GM21360 (cell line): ENCODE data around the gene TMEFF1.
A peak's percentile ranks its signal among the peaks of the same experiment; 100 is the strongest.

Experiments
- ATAC-seq: cut with Tn5 transposase; IDR thresholded peaks from one replicate; pipeline ENCODE4 v1.9.1; 2021; ENCODE audit warnings: mild to moderate bottlenecking, moderate library complexity; ENCODE audit not compliant: unreplicated experiment

TMEFF1 gene

DNA sequence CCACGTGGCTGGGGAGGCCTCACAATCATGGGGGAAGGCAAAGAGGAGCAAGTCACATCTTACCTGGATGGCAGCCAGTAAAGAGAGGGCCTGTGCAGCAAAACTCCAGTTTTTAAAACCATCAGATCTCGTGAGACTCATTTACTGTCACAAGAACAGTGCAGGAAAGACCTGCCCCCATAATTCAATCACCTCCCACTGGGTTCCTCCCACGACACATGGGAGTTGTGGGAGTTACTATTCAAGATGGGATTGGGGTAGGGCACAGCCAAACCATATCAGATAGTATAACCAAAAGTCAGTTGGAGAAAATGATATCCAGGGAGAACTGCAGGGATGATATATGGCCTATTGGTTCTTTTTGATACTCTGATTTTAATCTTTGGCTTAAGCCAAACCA lies 94.9 kb downstream of the TMEFF1 start:
- ATAC-seq, result no peak

DNA sequence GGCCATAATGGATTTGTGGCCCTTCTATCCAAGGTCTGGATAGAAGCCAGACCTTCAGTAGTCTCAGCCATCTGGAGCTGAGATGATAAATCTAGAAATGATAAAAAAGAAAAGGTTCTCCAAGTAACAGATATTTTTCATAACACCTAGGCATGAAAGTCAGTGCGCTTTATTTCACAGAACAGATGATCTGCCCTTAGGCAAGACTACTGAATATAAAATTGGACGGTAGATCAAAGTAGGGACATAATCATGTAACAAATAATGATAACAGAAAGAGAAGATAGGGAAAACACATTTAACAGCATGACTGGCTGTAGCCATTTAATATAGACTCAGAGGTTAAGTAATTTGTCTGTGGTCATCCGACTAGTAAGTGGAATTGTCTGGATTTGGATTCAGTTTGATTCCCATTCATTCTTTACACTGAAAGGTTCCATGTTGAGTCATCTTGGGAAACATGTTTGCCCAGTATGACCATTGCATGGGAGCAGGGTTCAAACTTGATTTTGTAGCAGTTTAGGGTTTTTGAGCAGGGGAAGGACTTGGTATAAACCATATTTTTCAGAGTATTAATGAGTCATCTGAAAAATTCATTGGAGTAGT lies 100.8 kb downstream of the TMEFF1 start:
- ATAC-seq, result no peak

DNA sequence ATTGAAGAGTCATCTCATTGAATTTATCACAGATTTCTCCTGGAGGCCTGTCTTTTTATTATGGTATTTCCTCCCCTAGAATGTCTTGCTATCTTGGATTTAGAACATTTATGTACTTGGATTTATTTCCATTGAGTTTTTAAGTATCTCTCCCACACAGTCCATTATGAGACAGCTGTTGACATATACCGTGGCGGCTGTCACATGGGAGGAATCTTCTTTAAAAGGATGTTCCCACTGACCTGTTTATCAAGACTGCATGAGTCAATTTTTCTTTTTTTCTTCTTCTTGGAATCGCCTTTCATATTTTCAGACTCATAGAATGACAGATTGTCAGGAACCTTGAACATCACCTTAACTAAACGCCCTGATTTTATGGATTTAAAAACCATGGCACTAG lies 102.1 kb downstream of the TMEFF1 start:
- ATAC-seq, result no peak

DNA sequence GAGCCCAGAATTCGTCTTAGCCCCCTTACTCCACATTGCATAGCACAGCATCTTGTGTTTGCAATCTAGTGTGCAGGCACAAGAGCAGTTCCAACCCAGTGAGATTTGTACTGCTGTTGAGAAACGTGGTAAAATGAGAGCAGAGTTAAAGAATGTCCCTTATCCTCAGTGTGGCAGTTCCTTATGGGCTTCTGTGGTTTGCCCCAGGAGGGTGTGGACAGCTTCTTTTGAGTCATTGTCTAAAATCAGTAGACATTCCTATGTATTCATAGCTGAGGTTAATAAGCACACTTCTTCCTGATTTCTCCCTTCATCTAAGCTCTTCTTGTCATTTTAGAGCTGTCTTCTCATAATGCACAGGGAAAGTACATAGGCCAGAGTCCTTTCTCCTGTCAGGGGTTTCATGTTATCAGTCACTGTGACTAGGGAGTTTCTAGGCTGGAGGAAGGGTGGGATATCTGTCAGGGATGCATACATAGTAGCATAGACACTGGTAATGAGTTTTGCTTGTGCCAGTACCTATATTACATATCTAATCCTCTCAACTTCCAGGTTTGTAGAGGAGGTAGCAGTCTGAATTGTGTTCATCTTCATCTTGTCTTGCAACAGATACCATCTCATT lies 102.9 kb downstream of the TMEFF1 start:
- no peak for ATAC-seq

DNA sequence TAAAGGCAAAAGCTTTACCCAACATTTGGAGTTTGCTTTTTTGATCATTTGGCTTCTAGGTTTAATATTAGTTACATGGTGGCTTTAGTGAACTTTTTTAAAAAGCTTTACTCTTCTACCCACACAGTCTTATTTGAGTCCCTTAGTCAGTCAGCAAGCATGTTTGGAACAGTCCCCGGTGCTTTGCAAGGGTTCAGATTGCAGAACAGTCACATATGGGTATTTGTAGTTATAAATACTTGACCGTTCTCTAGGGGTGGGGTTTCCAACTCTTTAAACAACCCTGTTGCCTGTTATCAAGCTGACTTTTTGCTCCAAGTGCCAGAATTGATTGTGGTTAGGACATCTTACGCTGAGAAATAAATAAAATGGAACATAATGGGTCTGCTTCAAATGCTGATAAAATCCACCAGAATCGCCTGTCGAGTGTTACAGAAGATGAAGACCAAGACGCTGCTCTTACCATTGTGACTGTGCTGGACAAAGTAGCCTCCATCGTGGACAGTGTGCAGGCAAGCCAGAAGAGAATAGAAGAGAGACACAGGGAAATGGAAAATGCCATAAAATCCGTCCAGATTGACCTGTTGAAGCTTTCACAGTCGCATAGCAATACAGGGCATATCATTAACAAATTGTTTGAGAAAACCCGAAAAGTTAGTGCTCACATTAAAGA lies 105.0 kb downstream of the TMEFF1 start, which contains the start of gene CAVIN4:
Gene CAVIN4, plus strand, starts transcription at position 304 of the 673 bp plus-strand sequence. Its CDS starts 65 bp downstream, at position 369.
- ATAC-seq, result no peak

DNA sequence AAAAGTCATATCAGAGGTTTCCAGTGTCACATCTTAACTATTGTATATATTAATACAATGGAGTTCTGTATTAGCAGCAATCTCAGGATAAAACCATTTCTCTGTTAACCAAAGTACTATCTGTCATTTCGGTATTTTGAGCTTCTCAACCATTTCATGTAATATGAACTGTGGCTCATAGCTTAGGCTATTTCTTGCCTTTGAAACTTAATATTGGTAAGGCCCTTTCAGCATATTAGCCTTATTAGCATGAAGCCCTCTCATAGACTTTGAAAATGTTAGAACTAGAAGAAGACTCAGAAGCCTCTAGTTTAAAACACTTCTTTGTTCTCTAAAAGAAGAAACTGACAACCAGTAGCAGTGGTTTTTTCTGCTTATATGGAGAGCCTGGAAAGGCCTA lies 105.7 kb downstream of the TMEFF1 start:
- ATAC-seq, result no peak

DNA sequence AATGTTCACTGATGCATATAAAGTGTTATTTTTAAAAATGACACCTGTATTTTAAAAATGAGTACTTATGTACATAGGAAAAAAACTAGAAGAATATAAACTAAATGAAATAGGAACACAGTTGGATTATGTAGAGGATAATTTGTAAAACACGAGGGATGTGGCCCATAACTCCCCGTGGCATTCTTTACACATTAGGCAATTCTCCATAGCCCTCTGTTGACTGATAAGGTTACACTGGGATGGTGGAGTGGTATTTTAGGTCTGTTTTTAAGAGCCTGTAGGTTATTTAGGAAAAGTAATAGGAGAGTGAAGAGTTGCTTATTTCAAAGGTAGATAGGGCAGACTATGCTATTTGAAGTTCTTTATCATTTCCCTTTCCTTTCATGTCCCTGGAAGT lies 106.7 kb downstream of the TMEFF1 start:
- ATAC-seq, result no peak

DNA sequence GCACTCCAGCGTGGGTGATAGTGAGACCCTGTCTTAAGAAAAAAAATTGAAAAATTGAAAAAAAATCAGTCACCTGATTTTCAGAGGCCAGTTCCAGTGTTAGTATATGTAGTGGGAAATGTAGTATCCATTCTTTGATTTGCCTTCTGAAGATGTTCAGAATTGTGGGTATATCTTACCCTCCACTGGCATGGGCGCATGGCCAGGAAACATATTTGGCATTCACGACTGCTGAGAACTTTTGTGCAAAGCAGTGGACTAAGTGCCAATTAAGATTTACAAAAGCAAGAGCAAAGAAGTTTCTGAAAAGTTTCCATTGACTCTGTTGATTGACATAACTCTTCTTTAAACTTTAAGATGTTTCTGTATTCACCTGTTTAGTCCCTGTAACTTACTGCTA lies 107.3 kb downstream of the TMEFF1 start:
- ATAC-seq, result no peak

DNA sequence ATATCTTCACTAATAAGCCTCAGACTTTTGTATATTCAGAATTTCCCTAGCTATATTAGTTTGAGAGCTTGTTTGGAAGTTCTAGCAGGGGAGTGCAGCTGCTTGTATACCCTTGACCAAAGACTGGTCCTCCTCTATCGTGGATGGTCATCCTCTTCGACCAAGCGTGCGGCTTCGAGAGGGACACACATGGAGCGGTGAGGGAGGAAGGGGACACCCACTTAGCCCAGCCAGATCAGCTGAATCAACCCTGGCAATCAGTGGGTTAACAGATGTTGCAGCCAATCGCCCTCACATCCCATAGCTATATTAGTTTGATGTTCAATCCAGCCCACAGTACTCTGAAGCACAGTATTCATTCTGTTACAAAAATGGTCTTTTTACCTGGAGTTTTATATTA lies 108.1 kb downstream of the TMEFF1 start:
- ATAC-seq, result no peak

DNA sequence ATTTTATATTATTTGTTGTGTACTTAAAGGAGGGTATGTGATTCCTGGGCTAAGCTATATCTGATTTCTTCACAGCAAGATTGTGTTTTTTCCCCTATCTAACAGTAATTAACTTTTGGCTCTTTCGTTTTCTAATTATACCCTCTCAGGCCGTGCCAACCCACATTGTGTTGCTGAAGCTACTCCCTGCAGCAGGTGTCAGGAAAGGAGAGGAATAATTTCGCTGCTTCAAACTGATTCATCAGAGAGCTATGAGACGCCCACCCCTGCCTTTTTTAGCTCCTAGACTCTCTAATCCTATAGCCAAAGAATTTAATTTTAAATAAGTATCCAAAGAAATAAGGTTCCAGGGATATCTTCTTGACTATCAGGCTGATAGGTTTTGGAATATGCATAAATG lies 108.7 kb downstream of the TMEFF1 start:
- no peak for ATAC-seq

DNA sequence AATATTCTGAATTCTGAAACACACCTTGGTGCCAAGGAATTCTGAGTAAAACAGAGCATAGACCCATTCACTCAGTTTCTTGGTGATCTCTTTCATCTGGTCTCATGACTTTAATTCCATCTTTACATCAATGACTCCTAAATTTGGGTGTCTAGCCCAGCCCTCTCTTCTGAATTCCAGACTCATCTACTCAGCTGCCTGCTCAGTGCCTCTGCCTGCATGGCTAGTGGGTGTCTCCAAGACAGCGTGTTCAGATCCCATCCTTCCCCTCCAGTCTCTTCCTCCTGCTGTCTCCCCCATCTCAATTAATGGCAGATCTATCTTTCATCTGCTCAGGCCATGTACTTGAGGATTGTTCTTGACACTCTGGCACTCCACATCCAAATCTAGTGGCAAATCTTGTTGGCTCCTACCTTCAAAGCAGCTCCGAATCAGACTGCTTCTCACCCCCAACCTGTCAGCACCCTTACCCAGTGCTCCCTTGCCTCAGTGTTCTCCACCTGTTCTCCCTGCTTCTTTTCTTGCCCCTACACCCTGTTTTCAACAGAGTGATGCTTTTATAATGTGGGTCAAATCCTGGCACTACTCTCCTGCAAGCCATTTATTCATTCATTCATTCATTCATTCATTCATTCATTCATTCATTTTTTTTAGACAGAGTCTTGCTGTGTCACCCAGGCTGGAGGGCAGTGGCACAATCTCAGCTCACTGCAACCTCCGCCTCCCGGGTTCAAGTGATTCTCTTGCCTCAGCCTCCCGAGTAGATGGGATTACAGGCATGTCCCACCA lies 110.3 kb downstream of the TMEFF1 start:
- ATAC-seq, result no peak

DNA sequence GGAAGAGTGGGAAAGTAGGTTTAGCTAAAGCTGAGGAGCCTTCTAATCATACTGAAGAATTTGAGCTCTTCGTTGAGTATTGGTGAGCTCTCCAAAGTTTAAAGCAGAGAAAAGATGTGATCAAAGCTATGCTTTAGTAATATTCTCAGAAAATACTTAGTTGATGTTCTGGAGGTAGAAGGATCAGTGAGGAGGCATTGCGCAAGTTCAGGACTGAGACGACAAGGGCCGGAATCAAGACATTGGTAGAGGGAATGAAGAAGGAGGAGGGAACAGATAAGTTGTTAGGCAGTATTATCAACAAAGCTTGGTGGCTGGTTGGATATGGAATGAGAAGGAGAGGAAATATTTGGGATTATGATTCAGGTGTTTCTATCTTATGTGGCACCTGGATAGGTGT lies 112.0 kb downstream of the TMEFF1 start:
- no peak for ATAC-seq

DNA sequence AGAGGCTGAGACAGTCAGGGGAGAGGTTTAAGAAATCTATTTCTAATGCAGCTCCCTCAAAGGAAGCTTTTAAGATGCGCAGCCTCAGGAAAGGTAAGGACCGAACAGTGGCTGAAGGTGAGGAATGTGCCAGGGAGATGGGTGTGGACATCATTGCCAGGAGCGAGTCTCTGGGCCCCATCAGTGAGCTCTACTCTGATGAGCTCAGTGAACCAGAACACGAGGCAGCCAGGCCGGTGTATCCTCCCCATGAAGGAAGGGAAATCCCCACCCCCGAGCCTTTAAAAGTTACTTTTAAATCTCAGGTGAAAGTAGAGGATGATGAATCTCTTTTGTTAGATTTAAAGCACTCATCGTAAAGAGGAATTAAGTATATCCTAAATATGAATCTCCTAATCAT lies 113.1 kb downstream of the TMEFF1 start:
- ATAC-seq, result no peak

DNA sequence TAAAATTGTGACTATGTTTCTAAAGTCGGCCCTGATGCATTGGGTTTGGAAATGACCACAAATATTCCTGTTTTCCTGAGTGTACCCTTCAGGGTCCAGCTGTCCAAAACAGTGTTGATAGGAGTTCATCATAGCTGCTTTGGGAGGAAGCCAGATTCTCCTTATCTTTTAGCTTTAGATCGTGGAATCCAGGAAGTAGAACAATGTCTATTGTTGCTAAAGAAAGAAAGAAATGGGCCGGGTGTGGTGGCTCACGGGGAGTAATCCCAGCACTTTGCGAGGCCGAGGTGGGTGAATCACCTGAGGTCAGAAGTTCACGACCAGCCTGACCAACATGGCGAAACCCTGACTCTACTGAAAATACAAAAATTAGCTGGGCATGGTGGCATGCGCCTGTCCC lies 114.4 kb downstream of the TMEFF1 start:
- ATAC-seq, result no peak

DNA sequence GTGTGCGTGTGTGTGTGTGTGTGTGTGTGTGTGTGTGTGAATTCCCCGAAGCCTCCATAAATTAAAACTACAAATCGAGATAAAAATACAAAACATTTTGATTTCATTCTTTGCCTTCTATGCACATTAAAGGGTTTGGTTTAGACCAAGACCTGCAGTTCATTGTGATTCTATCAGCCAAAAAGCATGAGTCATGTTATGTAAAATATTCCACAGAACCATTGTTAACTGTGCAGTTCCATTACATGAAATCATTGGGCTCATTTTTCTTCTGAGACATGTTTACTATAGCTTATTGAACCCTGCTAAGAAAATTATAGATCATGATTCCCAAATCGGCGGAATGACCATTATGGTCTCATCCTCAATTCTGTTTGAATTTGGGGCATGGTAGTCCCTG lies 116.6 kb downstream of the TMEFF1 start:
- ATAC-seq, result no peak

DNA sequence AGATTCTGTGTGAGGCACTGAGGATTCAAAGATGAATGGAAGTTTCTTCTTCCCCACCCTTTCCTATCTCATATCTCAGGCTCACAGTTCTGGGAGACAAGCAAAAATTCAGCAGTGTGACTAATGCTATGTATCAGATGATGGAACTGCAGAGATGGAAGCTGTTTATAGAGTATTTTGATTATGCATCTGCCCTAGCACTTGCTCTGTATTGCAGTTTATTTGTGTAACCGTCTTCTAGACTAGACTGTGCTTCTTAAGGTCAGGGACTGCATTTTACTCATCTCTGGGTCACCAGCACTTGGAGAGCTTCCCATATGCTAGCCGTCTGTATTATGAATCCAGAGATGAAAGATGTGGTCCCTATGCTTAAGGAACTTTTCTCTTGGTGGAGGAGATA lies 117.5 kb downstream of the TMEFF1 start:
- ATAC-seq, result no peak

DNA sequence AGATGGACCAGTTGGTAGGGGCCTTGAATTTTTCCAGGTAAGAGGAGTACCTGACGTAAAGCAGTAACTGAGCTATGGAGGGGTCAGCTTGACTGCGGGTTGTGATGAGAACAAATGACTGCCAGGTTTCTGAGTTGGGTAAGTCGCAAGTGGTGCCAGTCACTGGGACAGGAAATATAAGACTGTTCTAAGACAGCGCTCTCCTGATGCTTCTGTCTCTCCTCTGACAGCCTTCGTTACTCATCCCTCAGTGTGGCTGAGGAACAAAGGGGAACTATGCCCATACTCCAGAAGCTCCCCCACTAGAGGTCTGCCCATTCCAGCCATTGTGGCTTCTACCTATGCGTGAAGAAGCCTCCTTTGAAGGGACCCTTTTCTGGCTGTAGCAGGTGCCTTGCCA lies 118.2 kb downstream of the TMEFF1 start:
- ATAC-seq, result no peak

DNA sequence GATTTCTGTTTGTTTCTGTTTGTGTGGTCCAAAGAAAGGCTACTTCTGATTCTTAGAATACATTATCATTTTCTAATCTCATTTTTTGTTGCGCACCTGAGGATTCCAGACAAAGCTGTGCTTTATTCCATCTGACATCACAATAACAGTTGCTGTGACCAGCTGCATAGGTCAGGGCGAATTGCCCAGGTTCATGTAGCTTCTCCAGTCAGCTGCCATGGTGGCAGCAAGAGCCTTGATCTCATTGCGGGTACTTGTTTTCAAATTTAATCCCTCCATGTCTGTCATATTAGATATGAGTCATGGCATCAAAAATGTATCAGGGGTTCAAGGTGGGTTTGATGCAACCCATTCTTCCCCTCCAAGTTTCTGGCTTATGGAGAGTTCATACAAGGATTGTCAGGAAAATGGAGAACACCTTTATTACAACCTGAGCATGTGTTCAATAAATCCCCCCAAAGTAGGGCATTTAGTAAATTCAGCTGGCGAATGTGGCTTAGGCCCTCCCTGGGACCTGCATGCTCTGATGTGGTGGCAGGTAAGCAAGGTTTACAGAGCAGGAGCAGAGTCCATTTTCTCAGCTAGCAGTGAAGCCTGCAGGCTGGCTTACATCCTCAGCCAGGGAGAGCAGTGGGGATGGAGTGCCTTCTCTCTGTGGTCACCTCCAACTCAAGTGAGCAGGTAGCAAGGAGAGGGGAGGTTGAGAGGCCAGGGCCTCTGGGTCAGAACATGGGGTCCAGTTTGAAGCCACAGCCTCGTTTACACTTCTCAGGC lies 118.9 kb downstream of the TMEFF1 start:
- ATAC-seq, result no peak

DNA sequence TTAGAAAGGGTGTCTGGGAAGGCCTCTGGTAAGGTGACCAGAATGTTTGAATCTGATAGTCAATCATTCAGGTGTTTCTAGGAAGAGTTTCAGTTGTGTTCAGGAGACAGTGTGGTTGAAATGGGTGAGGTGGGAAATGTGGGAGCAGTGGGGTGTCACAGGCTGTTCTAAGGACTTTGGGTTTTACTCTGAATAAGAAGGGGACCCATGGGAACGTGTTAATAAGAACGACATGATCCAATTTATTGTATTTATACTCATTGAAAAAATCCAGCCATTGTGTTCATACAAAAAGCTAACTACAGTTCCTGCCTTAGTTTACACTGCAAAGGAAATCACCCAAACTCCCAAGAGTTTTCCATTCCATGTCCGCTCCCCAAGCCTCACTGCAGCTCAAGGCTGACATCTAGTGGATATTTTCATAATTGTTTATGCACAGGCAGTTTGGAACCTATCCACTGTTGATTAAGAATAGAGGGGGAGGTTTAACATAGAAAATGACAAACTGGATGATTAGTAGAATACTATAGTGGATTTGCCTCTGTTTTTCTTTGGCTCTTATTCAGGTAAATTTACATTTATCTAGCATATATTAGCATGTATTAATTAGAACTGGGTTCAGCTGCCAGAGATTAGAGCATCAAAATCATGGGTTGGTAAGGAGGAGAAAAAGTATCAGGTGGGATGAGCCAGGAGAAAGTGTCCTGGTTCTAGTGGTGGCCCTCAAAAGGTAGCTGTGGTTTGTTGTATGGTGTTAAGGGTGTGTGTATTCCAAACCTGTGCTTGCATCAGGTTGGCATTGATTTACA lies 122.6 kb downstream of the TMEFF1 start:
- peak; percentile 46 for ATAC-seq

DNA sequence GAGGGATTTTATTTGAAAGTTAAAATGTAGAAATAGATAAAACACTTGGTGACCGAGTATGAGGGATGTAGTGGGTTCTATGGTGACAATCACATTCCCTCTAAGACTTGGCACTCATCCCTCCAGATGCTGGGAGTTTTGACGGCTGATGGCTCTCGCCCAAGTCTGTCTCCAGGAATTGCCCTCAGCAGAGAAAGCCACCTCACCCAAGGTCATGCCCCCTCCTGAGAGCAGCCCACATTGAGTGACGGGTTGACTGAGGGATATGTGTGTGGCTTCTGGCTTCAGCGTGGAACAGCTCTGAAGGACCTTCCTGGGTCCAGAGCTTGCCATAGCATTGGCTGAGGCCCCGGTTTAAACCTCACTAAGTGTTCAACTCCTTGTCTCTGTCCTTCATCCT lies 124.3 kb downstream of the TMEFF1 start:
- ATAC-seq, result no peak
